Suprapubic skin (tissue), 3 donors: ENCODE data around the gene ARHGEF28.

ENCODE experiments used
- CTCF ChIP-seq, 2 donors: fragments of 200-600 bp in 1 of 2; fragments of 450-650 bp in 1 of 2; sonication (generic) in 1 of 2; IDR thresholded peaks; one replicate each; pipeline ENCODE4 v1.5.1; 2016 to 2019; ENCODE audit warnings: antibody characterized with exemption in 2 of 2, mild to moderate bottlenecking in 1 of 2, moderate library complexity in 1 of 2
- POLR2A ChIP-seq, 2 donors: fragments of 450-650 bp; IDR thresholded peaks; one replicate each; pipeline ENCODE4 v1.6.1; 2017; ENCODE audit warnings: antibody characterized with exemption in 2 of 2, mild to moderate bottlenecking in 2 of 2, moderate library complexity in 2 of 2

GRCh38 chr5:73663860-73664240, 37.9 kb downstream of the ARHGEF28 start:
- TF ChIP-seq CTCF (IDR thresholded peaks at IDR 0.05) (no peak), POLR2A (IDR thresholded peaks at IDR 0.05) (no peak)
